22Rv1 (cell line): ENCODE data around the gene ZCCHC7.

ENCODE experiments used
- ZFX ChIP-seq: fragments of 450-650 bp; IDR thresholded peaks from 2 replicates; pipeline ENCODE4 v1.6.1; 2017; ENCODE audit warnings: antibody characterized with exemption, borderline replicate concordance
- TF ChIP-seq, protein P1 (sequence below): fragments of 450-650 bp; IDR thresholded peaks from 2 replicates; pipeline ENCODE4 v1.5.1; 2017; ENCODE audit warnings: mild to moderate bottlenecking

DNA sequence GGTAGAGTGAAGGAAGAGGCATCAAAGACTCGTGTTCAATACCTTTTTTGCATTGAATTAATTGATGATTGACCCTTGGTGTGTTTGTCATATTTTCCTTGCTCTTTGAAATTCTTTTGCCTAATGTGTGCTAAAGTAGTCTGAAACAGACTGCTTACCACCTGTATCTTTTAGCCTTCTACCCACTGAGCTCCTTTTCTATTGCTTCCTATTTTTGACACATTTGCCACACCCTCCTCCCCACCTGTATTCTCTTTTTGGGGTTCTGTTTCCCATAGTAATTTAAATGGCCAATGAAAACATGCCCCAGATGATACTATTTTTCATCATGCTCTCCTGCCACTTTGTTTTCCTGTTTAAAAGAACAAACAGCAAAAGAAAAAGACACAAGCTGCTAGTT is 78.5 kb downstream of the ZCCHC7 start:
- TF ChIP-seq, protein P1, sequence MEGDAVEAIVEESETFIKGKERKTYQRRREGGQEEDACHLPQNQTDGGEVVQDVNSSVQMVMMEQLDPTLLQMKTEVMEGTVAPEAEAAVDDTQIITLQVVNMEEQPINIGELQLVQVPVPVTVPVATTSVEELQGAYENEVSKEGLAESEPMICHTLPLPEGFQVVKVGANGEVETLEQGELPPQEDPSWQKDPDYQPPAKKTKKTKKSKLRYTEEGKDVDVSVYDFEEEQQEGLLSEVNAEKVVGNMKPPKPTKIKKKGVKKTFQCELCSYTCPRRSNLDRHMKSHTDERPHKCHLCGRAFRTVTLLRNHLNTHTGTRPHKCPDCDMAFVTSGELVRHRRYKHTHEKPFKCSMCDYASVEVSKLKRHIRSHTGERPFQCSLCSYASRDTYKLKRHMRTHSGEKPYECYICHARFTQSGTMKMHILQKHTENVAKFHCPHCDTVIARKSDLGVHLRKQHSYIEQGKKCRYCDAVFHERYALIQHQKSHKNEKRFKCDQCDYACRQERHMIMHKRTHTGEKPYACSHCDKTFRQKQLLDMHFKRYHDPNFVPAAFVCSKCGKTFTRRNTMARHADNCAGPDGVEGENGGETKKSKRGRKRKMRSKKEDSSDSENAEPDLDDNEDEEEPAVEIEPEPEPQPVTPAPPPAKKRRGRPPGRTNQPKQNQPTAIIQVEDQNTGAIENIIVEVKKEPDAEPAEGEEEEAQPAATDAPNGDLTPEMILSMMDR: no peak
- TF ChIP-seq ZFX: no peak
